Lung (tissue), 12 donors: ENCODE data around the gene SLITRK2. TPM values are rescaled to one million over a fixed set of nuclear protein-coding genes. Genes with fewer than 3 reads are reported as not detected.

Experiments
- ATAC-seq: fragments of 200-7000 bp; cut with Tn5 transposase; one replicate; pipeline ENCODE4 v1.9.1; 2020; ENCODE audit warnings: moderate number of reproducible peaks; ENCODE audit not compliant: insufficient read depth, low FRiP score
- DNase-seq, 3 donors: peaks; one replicate each; pipeline ENCODE4 v3.0.0-alpha.2; 2013 to 2017
- H3K27ac ChIP-seq, 2 donors: one replicate each; pipeline ENCODE4 v1.5.1; 2013; ENCODE audit warnings: mild to moderate bottlenecking in 2 of 2, moderate library complexity in 2 of 2, control low read depth in 1 of 2, inconsistent platforms in 1 of 2, low read depth in 1 of 2, low read length in 1 of 2
- H3K27me3 ChIP-seq, 3 donors: one replicate each; pipeline ENCODE4 v1.5.1; 2013; ENCODE audit warnings: low read length in 2 of 3; ENCODE audit not compliant: control insufficient read depth in 3 of 3, insufficient read depth in 3 of 3
- H3K36me3 ChIP-seq, 4 donors: one replicate each; pipeline ENCODE4 v1.5.1; 2013; ENCODE audit warnings: low read length in 4 of 4, mild to moderate bottlenecking in 1 of 4, moderate library complexity in 1 of 4; ENCODE audit not compliant: control insufficient read depth in 4 of 4, insufficient read depth in 4 of 4
- H3K4me1 ChIP-seq, 5 donors: one replicate each; pipeline ENCODE4 v1.5.1; 2013; ENCODE audit warnings: low read length in 5 of 5, mild to moderate bottlenecking in 2 of 5, moderate library complexity in 1 of 5; ENCODE audit not compliant: control insufficient read depth in 5 of 5, insufficient read depth in 5 of 5
- H3K4me3 ChIP-seq: one replicate; pipeline ENCODE4 v1.5.1; 2013; ENCODE audit warnings: mild to moderate bottlenecking, control low read depth, moderate library complexity
- H3K9ac ChIP-seq, 2 donors: one replicate each; pipeline ENCODE4 v1.5.1; 2013; ENCODE audit warnings: low read length in 2 of 2, control low read depth in 1 of 2; ENCODE audit not compliant: insufficient read depth in 1 of 2
- H3K9me3 ChIP-seq, 4 donors: one replicate each; pipeline ENCODE4 v1.5.1; 2013; ENCODE audit warnings: low read length in 3 of 4, mild to moderate bottlenecking in 1 of 4, moderate library complexity in 1 of 4; ENCODE audit not compliant: control insufficient read depth in 4 of 4, insufficient read depth in 3 of 4
- CTCF ChIP-seq: IDR thresholded peaks from 2 replicates; pipeline ENCODE4 v1.5.1; 2012; ENCODE audit warnings: mild to moderate bottlenecking; ENCODE audit errors: control extremely low read depth, extremely low read depth
- WGBS, 2 donors: extraction: QIAGEN DNeasy Blood & Tissue Kit; methylation state at CpG; one replicate each; pipeline ENCODE4 v1.1.7; 2013; 5-methylcytosine and 5-hydroxymethylcytosine counted together
- polyA plus RNA-seq, 2 donors: library from polyadenylated mRNA; stranded (reverse); fragments of 200-250 nt; gene quantifications; one replicate each; pipeline ENCODE4 v1.2.1, GENCODE V29; 2013
- total RNA-seq, 2 donors: library from RNA; depleted of rRNA in 1 of 2; stranded (reverse); fragments of >200 nt in 1 of 2; gene quantifications; one replicate each; pipeline ENCODE4 v1.2.1, GENCODE V29; 2014 to 2021
- donor health status: control.
- donor health status: control.
- donor health status: Bipolar disorder and iron deficiency.
- donor health status: healthy.
- donor health status: DM: yes; HTN: yes; CAD: no.

The SLITRK2 gene
- total and polyA plus RNA-seq, 4 donors = 0.18 to 1.7 (median 0.72) TPM

- Histone ChIP-seq H3K27me3 (peaks cover 0 to 4% (median 0%) of the 10 kb centered on the region in 3 donors), H3K9ac (no peak overlapping the region), H3K27ac (no peak overlapping the region), H3K4me1 (no peaks in the 10 kb centered on the region), H3K9me3 (no peaks in the 10 kb centered on the region), H3K4me3 (no peak overlapping the region), H3K36me3 (no peaks in the 10 kb centered on the region)
- WGBS, 2 donors = 38 to 51% methylated on average over 2 of the region's 2 CpGs
- ATAC-seq (no peak), DNase-seq (no peak)
- no peak for TF ChIP-seq CTCF
Observed at GRCh38 chrX:145803508-145803907, 14.1 kb upstream of the SLITRK2 start.

GRCh38 chrX:145813081-145813480 is 4.5 kb upstream of the SLITRK2 start:
- Histone ChIP-seq H3K4me1 (peaks cover 0 to 3% (median 0%) of the 10 kb centered on the region in 5 donors), H3K4me3 (no peak overlapping the region), H3K27me3 (peaks cover 0 to 17% (median 16%) of the 10 kb centered on the region in 3 donors), H3K9me3 (peaks cover 0 to 4% (median 0%) of the 10 kb centered on the region in 4 donors), H3K27ac (no peak overlapping the region), H3K9ac (no peak overlapping the region), H3K36me3 (no peaks in the 10 kb centered on the region)
- TF ChIP-seq CTCF = no peak
- DNase-seq (no peak), ATAC-seq (no peak)
- WGBS, 2 donors = 72 to 94% methylated on average over 1 of the region's 1 CpG

- Histone ChIP-seq H3K27ac (no peak overlapping the region), H3K4me1 (peaks cover 0 to 3% (median 0%) of the 10 kb centered on the region in 5 donors), H3K9me3 (peaks cover 0 to 10% (median 0%) of the 10 kb centered on the region in 4 donors), H3K9ac (peak overlapping the region in 1 of 2 donors; percentile 54), H3K27me3 (peaks cover 3 to 33% (median 20%) of the 10 kb centered on the region in 3 donors), H3K4me3 (no peak overlapping the region), H3K36me3 (no peaks in the 10 kb centered on the region)
- DNase-seq (no peak), ATAC-seq (no peak)
- 9 to 25% methylated on average over 18 to 20 of the region's 20 CpGs for WGBS, 2 donors
- no peak for TF ChIP-seq CTCF
Observed at GRCh38 chrX:145816601-145817315, 871 bp upstream of the SLITRK2 start.
